ENCODE results near the gene GCN1. TPM values are rescaled to one million over a fixed set of nuclear protein-coding genes. Genes with fewer than 3 reads are reported as not detected.

GCN1 gene
- total and polyA plus RNA-seq, 2 experiments from 2014 or later = 27.0 to 76.0 TPM

DNA sequence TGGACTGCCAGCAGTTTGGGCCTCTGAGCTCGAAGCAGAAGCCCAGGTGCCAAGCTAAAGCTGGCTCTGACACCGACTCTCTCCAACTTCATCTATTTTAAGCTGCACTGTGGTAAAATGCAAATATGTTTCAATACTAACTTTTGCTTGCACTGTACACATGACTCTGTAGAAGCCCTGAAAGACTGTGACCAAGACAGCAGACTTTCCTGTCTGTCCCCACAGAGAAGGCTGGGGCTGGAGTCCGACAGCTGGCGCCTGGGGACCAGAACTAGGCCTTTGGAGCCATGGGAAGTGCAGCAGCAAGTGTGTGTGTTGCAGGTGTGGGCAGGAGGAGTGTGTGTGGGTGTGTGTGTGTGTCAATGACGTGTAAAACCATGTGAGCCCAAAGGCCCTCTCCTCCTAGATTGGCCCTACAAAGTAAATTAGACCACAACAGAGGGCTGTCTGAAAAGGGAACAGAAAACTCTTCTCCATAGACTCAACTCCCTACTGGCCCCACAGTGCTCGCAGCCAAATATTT lies 61.6 kb downstream of the GCN1 start:
- Histone ChIP-seq H3K9me3 (ENCODE audit: low read depth) (no peaks in the 10 kb centered on the region), H3K4me1 (ENCODE audit: low read depth) (no peaks in the 10 kb centered on the region), H3K36me3 (peaks cover 89% of the 10 kb centered on the region), H3K4me3 (no peak overlapping the region), H3K27ac (no peak overlapping the region), H3K27me3 (no peaks in the 10 kb centered on the region)
- no peak for DNase-seq (ENCODE audit: low read depth in 1 of 2, low spot score in 1 of 2)
- TF ChIP-seq, protein P1, sequence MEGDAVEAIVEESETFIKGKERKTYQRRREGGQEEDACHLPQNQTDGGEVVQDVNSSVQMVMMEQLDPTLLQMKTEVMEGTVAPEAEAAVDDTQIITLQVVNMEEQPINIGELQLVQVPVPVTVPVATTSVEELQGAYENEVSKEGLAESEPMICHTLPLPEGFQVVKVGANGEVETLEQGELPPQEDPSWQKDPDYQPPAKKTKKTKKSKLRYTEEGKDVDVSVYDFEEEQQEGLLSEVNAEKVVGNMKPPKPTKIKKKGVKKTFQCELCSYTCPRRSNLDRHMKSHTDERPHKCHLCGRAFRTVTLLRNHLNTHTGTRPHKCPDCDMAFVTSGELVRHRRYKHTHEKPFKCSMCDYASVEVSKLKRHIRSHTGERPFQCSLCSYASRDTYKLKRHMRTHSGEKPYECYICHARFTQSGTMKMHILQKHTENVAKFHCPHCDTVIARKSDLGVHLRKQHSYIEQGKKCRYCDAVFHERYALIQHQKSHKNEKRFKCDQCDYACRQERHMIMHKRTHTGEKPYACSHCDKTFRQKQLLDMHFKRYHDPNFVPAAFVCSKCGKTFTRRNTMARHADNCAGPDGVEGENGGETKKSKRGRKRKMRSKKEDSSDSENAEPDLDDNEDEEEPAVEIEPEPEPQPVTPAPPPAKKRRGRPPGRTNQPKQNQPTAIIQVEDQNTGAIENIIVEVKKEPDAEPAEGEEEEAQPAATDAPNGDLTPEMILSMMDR (IDR thresholded peaks at IDR 0.05; ENCODE audit: low read depth, low read length) = no peak

DNA sequence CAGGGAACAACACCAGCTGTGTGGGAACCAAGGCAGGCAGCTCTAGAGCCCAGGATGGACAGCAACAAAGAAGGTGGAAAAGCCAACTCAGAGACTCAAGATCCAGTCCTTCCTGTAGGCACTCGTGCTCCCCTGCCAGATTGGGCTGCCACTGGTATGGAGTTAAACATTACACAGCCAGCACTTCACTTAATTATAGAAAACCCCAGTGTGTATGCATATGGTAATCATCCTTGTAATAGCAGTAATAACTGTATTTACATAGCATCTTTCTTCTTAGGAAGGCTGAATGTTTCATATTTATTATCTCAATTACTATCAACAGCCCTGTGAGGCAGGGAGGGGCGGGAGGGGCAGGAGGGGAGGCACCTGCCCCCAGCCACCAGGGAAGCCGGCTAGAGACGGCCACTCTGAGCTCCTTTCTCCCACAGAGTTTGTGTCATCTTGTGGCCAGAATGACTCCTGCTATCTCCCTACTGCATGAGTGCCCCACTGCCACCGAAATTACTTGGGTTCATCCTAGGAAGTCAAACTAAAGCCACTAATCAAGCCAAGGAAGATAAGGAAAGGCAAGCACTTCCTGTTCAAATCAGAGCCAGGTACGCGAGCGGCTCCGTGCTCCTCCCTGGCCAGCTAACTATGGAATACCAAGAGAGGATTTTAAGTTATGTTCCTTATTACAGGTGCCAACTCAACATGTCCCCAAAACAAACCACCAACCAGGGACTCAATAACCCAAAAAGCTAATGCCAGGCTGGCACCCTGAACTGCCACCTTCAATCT lies 62.3 kb downstream of the GCN1 start:
- Histone ChIP-seq H3K4me3 (no peak overlapping the region), H3K27ac (no peak overlapping the region), H3K4me1 (ENCODE audit: low read depth) (no peaks in the 10 kb centered on the region), H3K36me3 (peaks cover 91% of the 10 kb centered on the region), H3K27me3 (no peaks in the 10 kb centered on the region), H3K9me3 (ENCODE audit: low read depth) (no peaks in the 10 kb centered on the region)
- TF ChIP-seq, protein P1 (IDR thresholded peaks at IDR 0.05; ENCODE audit: low read depth, low read length) = no peak
- DNase-seq (ENCODE audit: low read depth in 1 of 2, low spot score in 1 of 2) = no peak

DNA sequence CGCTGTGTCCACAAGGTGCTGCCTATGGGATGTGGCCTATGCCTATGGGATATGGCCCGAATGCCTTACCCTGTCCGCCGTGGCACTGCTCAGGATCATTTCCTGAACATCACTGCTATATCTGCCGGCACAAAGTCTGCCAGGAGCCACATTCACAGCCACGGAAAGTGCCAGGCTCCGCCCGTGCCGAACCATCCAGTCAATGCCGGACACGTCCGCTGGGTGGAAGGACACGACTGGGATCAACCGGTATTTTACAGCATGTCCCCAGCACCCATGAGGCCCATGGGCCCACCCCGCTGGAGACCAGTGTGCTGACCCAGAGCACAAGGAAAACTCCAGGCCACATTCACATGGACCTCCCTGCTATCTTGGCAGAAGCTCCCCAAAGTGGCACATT lies 63.4 kb downstream of the GCN1 start:
- Histone ChIP-seq H3K4me3 (no peak overlapping the region), H3K27ac (no peak overlapping the region), H3K9me3 (ENCODE audit: low read depth) (no peaks in the 10 kb centered on the region), H3K4me1 (ENCODE audit: low read depth) (no peaks in the 10 kb centered on the region), H3K36me3 (peaks cover 86% of the 10 kb centered on the region), H3K27me3 (no peaks in the 10 kb centered on the region)
- TF ChIP-seq, protein P1 (IDR thresholded peaks at IDR 0.05; ENCODE audit: low read depth, low read length) = no peak
- no peak for DNase-seq (ENCODE audit: low read depth in 1 of 2, low spot score in 1 of 2)

DNA sequence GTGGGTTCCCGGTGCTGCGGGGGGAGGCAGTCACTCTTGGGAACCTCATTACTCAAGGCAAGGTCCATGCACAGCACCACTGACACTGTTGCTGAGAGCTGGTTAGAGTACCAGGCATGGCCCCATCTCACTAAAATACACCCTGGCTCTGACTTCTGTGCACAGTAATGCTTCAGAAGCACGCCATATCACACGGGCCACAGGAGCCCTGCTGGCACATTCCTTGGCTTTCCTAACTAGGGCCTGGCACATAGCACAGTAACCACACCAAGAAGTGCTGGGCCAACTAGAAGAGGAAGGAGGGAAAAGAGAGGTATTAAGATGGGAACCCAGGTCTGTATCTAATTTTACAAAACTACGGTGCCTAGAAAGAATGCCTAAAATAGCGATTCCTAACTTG lies 64.5 kb downstream of the GCN1 start:
- TF ChIP-seq, protein P1 (IDR thresholded peaks at IDR 0.05; ENCODE audit: low read depth, low read length) = no peak

DNA sequence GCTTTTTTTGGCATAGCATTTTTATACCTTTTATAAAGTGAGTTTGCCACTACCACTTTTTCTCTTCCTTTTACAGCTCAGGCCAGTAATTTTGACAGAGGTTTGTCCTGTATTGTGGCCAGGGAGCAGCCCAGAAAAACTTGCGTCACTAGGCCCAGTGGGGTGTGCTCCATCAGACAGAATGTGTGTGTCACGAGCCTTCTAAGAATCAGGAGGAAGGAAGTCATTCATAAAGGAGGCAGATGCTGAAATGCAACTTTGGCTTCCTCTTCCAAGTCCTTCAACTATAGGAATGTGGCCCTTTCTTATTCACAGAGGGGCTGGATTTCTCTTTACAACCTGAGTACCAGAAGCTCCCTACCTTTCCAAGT lies 67.9 kb downstream of the GCN1 start:
- H3K4me1 ChIP-seq (ENCODE audit: low read depth) = no peaks in the 10 kb centered on the region
- H3K27ac ChIP-seq = peak overlapping the region; percentile 36
- no peak overlapping the region for H3K4me3 ChIP-seq
- H3K27me3 ChIP-seq = no peaks in the 10 kb centered on the region
- no peaks in the 10 kb centered on the region for H3K9me3 ChIP-seq (ENCODE audit: low read depth)
- TF ChIP-seq, protein P1 (IDR thresholded peaks at IDR 0.05; ENCODE audit: low read depth, low read length) = no peak
- DNase-seq (ENCODE audit: low read depth in 1 of 2, low spot score in 1 of 2) = peak in 1 of 2 donors; percentile 50
- peaks cover 43% of the 10 kb centered on the region for H3K36me3 ChIP-seq

More for the DNA sequence above, 64.5 kb downstream of the GCN1 start:
- no peak overlapping the region for H3K27ac ChIP-seq
- peaks cover 75% of the 10 kb centered on the region for H3K36me3 ChIP-seq
- no peak for DNase-seq (ENCODE audit: low read depth in 1 of 2, low spot score in 1 of 2)
- no peak overlapping the region for H3K4me3 ChIP-seq
- no peaks in the 10 kb centered on the region for H3K27me3 ChIP-seq
- no peaks in the 10 kb centered on the region for H3K9me3 ChIP-seq (ENCODE audit: low read depth)
- H3K4me1 ChIP-seq (ENCODE audit: low read depth) = no peaks in the 10 kb centered on the region

All from cardiac muscle cell (in vitro differentiated cells and primary cell).